ENCODE data around the gene HGF.

DNA sequence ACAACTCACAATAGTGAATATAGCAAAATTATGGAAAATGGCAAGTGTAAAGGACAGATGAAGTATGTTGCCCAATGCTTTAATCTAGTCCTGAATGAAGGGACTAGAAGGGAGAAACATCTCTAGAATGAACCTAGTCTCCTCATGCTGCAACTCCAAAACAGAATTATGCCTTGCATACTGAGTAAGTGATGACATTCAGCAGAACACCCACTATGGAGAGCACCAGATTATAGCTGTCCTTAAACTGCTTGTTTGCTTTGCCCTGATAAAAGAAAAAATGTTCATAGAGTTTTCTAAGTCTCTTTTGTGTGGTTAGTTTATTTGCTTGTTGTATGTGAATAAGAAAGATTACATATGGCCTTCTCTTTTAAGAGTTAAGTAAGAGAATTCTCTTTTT lies 7.8 kb upstream of the HGF start:
- TF ChIP-seq, protein P1, sequence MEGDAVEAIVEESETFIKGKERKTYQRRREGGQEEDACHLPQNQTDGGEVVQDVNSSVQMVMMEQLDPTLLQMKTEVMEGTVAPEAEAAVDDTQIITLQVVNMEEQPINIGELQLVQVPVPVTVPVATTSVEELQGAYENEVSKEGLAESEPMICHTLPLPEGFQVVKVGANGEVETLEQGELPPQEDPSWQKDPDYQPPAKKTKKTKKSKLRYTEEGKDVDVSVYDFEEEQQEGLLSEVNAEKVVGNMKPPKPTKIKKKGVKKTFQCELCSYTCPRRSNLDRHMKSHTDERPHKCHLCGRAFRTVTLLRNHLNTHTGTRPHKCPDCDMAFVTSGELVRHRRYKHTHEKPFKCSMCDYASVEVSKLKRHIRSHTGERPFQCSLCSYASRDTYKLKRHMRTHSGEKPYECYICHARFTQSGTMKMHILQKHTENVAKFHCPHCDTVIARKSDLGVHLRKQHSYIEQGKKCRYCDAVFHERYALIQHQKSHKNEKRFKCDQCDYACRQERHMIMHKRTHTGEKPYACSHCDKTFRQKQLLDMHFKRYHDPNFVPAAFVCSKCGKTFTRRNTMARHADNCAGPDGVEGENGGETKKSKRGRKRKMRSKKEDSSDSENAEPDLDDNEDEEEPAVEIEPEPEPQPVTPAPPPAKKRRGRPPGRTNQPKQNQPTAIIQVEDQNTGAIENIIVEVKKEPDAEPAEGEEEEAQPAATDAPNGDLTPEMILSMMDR (conservative IDR thresholded peaks at IDR 0.05 in 1 of 2, IDR thresholded peaks at IDR 0.05 in 1 of 2; ENCODE audit: extremely low read depth in 1 of 2, insufficient read depth in 1 of 2, low read depth in 1 of 2, low read length in 2 of 2): no peak
- no peak for TF ChIP-seq EZH2 (IDR thresholded peaks at IDR 0.05; ENCODE audit: borderline replicate concordance, low read length)
